GM23248 (cell line): ENCODE results near the gene HBG1.

ENCODE experiments used
- EZH2 ChIP-seq: fragments of 200-600 bp; sonication (generic); IDR thresholded peaks from 2 replicates; pipeline ENCODE4 v1.6.1; 2018; ENCODE audit warnings: antibody characterized with exemption, mild to moderate bottlenecking; ENCODE audit not compliant: insufficient read depth, poor library complexity, severe bottlenecking
- EZH2phosphoT487 ChIP-seq: fragments of 200-600 bp; sonication (generic); IDR thresholded peaks from 2 replicates; pipeline ENCODE4 v1.6.1; 2018; ENCODE audit warnings: antibody characterized with exemption, moderate library complexity, mild to moderate bottlenecking, low read depth; ENCODE audit not compliant: insufficient read depth

DNA sequence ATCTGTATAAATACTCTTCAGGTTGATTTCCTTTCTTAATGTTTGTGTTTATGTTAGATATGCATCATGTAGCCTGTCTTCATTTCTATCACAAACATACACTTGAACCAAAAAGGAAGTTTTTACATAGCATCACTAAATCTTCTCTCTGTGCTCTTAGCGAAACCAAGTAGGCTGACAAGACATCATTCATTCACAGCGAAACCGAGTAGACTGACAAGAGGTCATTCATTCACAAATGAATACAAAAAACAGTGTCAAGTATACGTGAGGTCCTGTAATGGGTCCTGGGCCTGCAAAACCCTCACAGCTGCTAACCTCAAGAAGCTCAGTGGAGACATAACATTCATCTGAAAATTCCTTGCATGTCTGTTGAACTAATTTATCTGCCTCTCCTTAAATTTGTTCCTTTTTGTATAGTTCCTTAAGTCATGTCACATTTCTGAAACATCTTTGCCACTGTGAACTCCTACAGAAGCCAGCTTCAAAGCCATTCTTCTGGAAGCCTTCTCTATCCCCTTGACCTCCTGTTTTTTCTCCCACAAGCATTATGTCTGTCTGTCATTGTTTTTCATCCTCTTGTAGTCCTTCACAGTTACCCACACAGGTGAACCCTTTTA is 29.9 kb upstream of the HBG1 start:
- TF ChIP-seq EZH2 = no peak
- no peak for TF ChIP-seq EZH2phosphoT487
